NCI-H1105 treated with DMSO at 0.1 percent for 48 hours (cell line): Measurements from ENCODE around the gene MVD.

Experiments
- DNase-seq: peaks from one replicate; lab custom pipeline; 2025; lab: John Stamatoyannopoulos, UW

The MVD gene

GRCh38 chr16:88640039-88640495, 22.8 kb downstream of the MVD start:
- no peak for DNase-seq

GRCh38 chr16:88639231-88640038, 23.5 kb downstream of the MVD start:
- DNase-seq, result no peak

GRCh38 chr16:88638323-88639230, 24.3 kb downstream of the MVD start, which contains the start of gene IL17C:
TSS of gene IL17C (plus strand) at chr16:88638572. CDS start at chr16:88638642, 70 bp downstream.
- peak; percentile 69 for DNase-seq

- no peak for DNase-seq
These were observed 26.2 kb downstream of the MVD start for GRCh38 chr16:88636488-88637265.

GRCh38 chr16:88635671-88636319, 27.1 kb downstream of the MVD start:
- DNase-seq, result no peak

- no peak for DNase-seq
These were observed 27.8 kb downstream of the MVD start for GRCh38 chr16:88634994-88635670.

- DNase-seq, result no peak
These were observed 28.5 kb downstream of the MVD start for GRCh38 chr16:88634141-88634993.

GRCh38 chr16:88633684-88634140, 29.2 kb downstream of the MVD start:
- no peak for DNase-seq

GRCh38 chr16:88632587-88632930, 30.3 kb downstream of the MVD start:
- DNase-seq, result no peak

GRCh38 chr16:88631920-88632586, 30.8 kb downstream of the MVD start:
- no peak for DNase-seq

- no peak for DNase-seq
These were observed 31.5 kb downstream of the MVD start for GRCh38 chr16:88631384-88631783.

GRCh38 chr16:88630941-88631340, 31.9 kb downstream of the MVD start:
- DNase-seq, result no peak

GRCh38 chr16:88630433-88630832, 32.5 kb downstream of the MVD start:
- no peak for DNase-seq

GRCh38 chr16:88629835-88630234, 33.1 kb downstream of the MVD start:
- no peak for DNase-seq

GRCh38 chr16:88628512-88628974, 34.3 kb downstream of the MVD start:
- DNase-seq, result no peak

- no peak for DNase-seq
These were observed 35.1 kb downstream of the MVD start for GRCh38 chr16:88627531-88628411.

- no peak for DNase-seq
These were observed 36.2 kb downstream of the MVD start for GRCh38 chr16:88626646-88627045.

GRCh38 chr16:88624977-88625576, 37.8 kb downstream of the MVD start:
- DNase-seq, result no peak
